Caco-2 (cell line): ENCODE measurements around the gene ZW10. TPM values are rescaled to one million over a fixed set of nuclear protein-coding genes. Genes with fewer than 3 reads are reported as not detected.
"Not testable (repeated sequence)": the region's sequence is repeated elsewhere in the genome, so short reads cannot be mapped to it uniquely, and the experiment has no call there.

Source experiments
- BruUV-seq: library from RNA; stranded (reverse); fragments of 400-500 nt; replicated peaks from 2 replicates; lab custom pipeline; 2021; lab: Mats Ljungman, UMichigan
- CTCF ChIA-PET: fragments of 300-600 bp; sonication (Branson Sonifier 250); formaldehyde crosslinking; loops from one replicate; lab custom pipeline; 2022; ENCODE audit warnings: antibody characterized with exemption; lab: Charles Lee
- POLR2A ChIA-PET: fragments of 300-600 bp; sonication (Branson Sonifier 250); formaldehyde crosslinking; loops from one replicate; lab custom pipeline; 2022; ENCODE audit warnings: antibody characterized with exemption; lab: Charles Lee
- DNase-seq, 2 experiments: peaks; one replicate each; pipeline versions ENCODE4 v3.0.0 to v3.0.0-alpha.2; 2020 to 2022
- H3K27me3 ChIP-seq: replicated peaks from 2 replicates; pipeline ENCODE4 v1.6.0; 2011; ENCODE audit warnings: low read length; ENCODE audit not compliant: control insufficient read depth, insufficient read depth
- H3K36me3 ChIP-seq: 2 replicates; pipeline ENCODE4 v1.5.1; 2011; ENCODE audit warnings: low read length; ENCODE audit not compliant: control insufficient read depth, insufficient read depth
- H3K4me1 ChIP-seq: fragments of 250-450 bp; sonication (Bioruptor Pico); 2 replicates; pipeline ENCODE4 v1.5.1; 2020; ENCODE audit warnings: mild to moderate bottlenecking
- H3K4me3 ChIP-seq: 2 replicates; pipeline ENCODE4 v1.5.1; 2011; ENCODE audit warnings: low read depth, mild to moderate bottlenecking, control low read depth, low read length
- H3K9me3 ChIP-seq: fragments of 250-450 bp; sonication (Bioruptor Pico); 2 replicates; pipeline ENCODE4 v1.5.1; 2020; ENCODE audit warnings: mild to moderate bottlenecking, moderate library complexity
- H3K27ac Mint-ChIP-seq: one replicate; pipeline ENCODE4 v1.8.0; 2022; ENCODE audit warnings: mixed read lengths; ENCODE audit not compliant: unreplicated experiment
- H3K27me3 Mint-ChIP-seq: one replicate; pipeline ENCODE4 v1.8.0; 2022; ENCODE audit warnings: mixed read lengths; ENCODE audit not compliant: insufficient read depth, unreplicated experiment
- H3K36me3 Mint-ChIP-seq: one replicate; pipeline ENCODE4 v1.8.0; 2022; ENCODE audit warnings: mild to moderate bottlenecking, mixed read lengths; ENCODE audit not compliant: insufficient read depth, unreplicated experiment
- H3K4me1 Mint-ChIP-seq: one replicate; pipeline ENCODE4 v1.8.0; 2022; ENCODE audit warnings: low read depth, mixed read lengths; ENCODE audit not compliant: unreplicated experiment
- H3K4me3 Mint-ChIP-seq: one replicate; pipeline ENCODE4 v1.8.0; 2022; ENCODE audit warnings: mild to moderate bottlenecking, moderate library complexity, mixed read lengths; ENCODE audit not compliant: unreplicated experiment
- H3K9me3 Mint-ChIP-seq: one replicate; pipeline ENCODE4 v1.8.0; 2022; ENCODE audit warnings: mixed read lengths; ENCODE audit not compliant: unreplicated experiment
- intact Hi-C: fragments of 100-400 bp; cut with micrococcal nuclease; formaldehyde crosslinking; loops from one replicate; pipeline ENCODE4 v1.10.0; 2022; ENCODE audit not compliant: unreplicated experiment
- total RNA-seq: library from RNA; stranded (reverse); gene quantifications from 2 replicates; pipeline ENCODE4 v1.2.3, GENCODE V29; 2022
- TF ChIP-seq, protein P1 (sequence below), 2 experiments: fragments of 200-600 bp in 1 of 2; IDR thresholded peaks; 1 replicate in 1 of 2; 2 replicates in 1 of 2; pipeline versions ENCODE4 v1.5.1 to v1.8.0; 2011 to 2022; ENCODE audit warnings: antibody characterized with exemption in 1 of 2, control low read depth in 1 of 2, inconsistent platforms in 1 of 2, low read depth in 1 of 2, low read length in 1 of 2, mild to moderate bottlenecking in 1 of 2, moderate library complexity in 1 of 2; ENCODE audit not compliant: insufficient read depth in 1 of 2, severe bottlenecking in 1 of 2, unreplicated experiment in 1 of 2

The ZW10 gene
- total RNA-seq, 1 experiment from 2014 or later = 43.1 TPM

DNA sequence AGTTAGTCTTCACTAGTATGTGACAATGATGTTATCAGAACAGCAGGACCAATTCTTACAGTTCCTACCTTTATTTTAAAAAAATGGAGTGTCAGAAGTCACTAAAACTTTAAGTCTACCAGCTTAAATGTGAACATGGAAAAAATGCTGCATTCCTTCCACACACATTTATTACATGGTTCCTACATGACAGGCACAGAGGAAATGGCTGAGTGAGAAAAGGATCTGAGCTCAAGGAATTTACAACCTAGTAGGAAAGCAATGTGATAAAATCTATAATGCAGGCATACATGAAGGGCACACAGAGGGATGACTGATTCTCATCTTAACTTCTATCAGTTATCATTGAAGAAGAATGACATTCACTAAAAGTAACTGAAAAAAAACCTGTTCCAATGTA is 29.1 kb upstream of the ZW10 start:
- Mint-ChIP-seq H3K4me1 (no peaks in the 10 kb centered on the region), H3K27ac (no peak overlapping the region), H3K27me3 (no peaks in the 10 kb centered on the region), H3K36me3 (peaks cover 68% of the 10 kb centered on the region), H3K9me3 (no peaks in the 10 kb centered on the region), H3K4me3 (no peak overlapping the region)
- Histone ChIP-seq H3K9me3 (no peaks in the 10 kb centered on the region), H3K27me3 (no peaks in the 10 kb centered on the region), H3K4me1 (no peaks in the 10 kb centered on the region), H3K36me3 (peaks cover 5% of the 10 kb centered on the region), H3K4me3 (no peak overlapping the region)
- CTCF ChIA-PET = no interaction called here
- no peak for DNase-seq
- BruUV-seq = no TSS peak
- intact Hi-C loops = no loop called here
- TF ChIP-seq, protein P1, sequence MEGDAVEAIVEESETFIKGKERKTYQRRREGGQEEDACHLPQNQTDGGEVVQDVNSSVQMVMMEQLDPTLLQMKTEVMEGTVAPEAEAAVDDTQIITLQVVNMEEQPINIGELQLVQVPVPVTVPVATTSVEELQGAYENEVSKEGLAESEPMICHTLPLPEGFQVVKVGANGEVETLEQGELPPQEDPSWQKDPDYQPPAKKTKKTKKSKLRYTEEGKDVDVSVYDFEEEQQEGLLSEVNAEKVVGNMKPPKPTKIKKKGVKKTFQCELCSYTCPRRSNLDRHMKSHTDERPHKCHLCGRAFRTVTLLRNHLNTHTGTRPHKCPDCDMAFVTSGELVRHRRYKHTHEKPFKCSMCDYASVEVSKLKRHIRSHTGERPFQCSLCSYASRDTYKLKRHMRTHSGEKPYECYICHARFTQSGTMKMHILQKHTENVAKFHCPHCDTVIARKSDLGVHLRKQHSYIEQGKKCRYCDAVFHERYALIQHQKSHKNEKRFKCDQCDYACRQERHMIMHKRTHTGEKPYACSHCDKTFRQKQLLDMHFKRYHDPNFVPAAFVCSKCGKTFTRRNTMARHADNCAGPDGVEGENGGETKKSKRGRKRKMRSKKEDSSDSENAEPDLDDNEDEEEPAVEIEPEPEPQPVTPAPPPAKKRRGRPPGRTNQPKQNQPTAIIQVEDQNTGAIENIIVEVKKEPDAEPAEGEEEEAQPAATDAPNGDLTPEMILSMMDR (IDR thresholded peaks at IDR 0.05; ENCODE audit: insufficient read depth in 1 of 2, low read depth in 1 of 2, low read length in 1 of 2, severe bottlenecking in 1 of 2, unreplicated experiment in 1 of 2) = no peak
- POLR2A ChIA-PET = no interaction called here

DNA sequence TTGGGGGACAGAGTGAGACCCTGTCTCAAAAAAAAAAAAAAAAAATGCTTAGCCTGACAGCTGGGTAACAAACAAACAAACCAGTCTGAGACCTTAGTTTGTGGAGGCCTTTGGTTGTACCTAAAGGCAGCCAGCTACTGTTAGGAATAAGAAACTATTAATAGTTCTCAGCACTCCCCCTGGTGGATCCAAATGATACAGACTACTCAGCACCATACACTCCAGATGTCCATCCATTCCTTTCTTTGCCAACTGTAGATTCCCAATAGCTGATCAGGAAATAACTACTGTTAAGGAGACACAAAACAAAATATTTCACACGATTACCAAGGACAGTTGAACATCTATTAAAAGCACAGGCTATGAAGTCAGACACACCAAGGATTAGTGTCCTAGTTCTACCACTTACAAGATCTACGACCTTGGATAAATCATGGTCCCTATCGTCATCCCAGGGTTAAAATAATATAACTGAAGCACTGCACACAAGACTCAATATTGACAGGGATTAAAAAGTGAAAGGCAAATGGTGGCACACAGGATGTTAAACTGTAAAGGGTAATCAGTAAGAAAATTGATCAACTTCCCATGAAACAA is 23.3 kb upstream of the ZW10 start:
- no peak overlapping the region for H3K27ac Mint-ChIP-seq
- peak; percentile 48 to 70 for DNase-seq
- CTCF ChIA-PET = interaction anchor here (0.6 to 2.2 kb wide), 18 partner anchors 10 to 1209 kb away, joined by 3 to 30 read pairs (median 4); partner anchors contain the start of gene ZW10
- no peaks in the 10 kb centered on the region for H3K36me3 ChIP-seq
- H3K27me3 ChIP-seq = no peaks in the 10 kb centered on the region
- no peak overlapping the region for H3K4me3 Mint-ChIP-seq
- intact Hi-C loops = loop anchor here (1.0 kb wide), 2 partner anchors 23 to 491 kb away; partner anchors contain the start of gene ZW10
- no peak overlapping the region for H3K4me3 ChIP-seq
- H3K4me1 ChIP-seq = no peaks in the 10 kb centered on the region
- POLR2A ChIA-PET = interaction anchor here (0.6 kb wide), 1 partner anchor 105 kb away, joined by 6 read pairs; no protein-coding TSS in a partner anchor
- no peaks in the 10 kb centered on the region for H3K27me3 Mint-ChIP-seq
- H3K4me1 Mint-ChIP-seq = no peaks in the 10 kb centered on the region
- TF ChIP-seq, protein P1 (IDR thresholded peaks at IDR 0.05; ENCODE audit: insufficient read depth in 1 of 2, low read depth in 1 of 2, low read length in 1 of 2, severe bottlenecking in 1 of 2, unreplicated experiment in 1 of 2) = peak; percentile 79 to 86
- BruUV-seq = no TSS peak
- no peaks in the 10 kb centered on the region for H3K9me3 Mint-ChIP-seq
- peaks cover 36% of the 10 kb centered on the region for H3K36me3 Mint-ChIP-seq
- no peaks in the 10 kb centered on the region for H3K9me3 ChIP-seq

DNA sequence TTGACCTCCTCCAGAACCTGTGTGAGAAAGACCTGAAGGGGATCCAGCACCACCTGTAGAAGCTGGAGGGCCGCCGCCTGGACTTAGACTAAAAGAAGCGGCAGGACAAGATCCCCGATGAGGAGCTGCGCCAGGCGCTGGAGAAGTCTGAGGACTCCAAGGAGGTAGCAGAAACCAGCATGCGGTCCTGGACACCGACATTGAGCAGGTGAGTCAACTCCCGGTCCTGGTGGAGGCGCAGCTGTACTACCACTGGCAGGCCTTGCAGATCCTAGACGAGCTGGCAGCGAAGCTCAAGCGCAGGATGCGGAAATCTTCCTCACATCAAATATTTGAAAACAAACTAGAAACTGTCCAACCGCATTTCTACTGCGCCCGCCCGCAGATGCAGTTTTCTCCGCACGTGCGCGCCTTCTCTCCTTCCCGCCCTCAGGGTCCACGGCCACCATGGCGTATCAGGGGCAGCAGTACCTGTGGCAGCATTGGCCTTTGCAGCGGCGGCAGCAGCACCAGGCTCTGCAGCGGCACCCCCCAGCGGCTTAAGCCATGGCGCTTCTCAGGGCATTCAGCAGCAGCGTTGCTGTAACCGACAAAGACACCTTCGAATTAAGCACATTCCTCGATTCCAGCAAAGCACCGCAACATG is 16.3 kb upstream of the ZW10 start:
- ChIA-PET POLR2A (no interaction called here), CTCF (no interaction called here)
- Mint-ChIP-seq H3K27ac (no peak overlapping the region), H3K4me1 (no peaks in the 10 kb centered on the region), H3K4me3 (no peak overlapping the region), H3K27me3 (peaks cover 11% of the 10 kb centered on the region), H3K9me3 (no peaks in the 10 kb centered on the region), H3K36me3 (peaks cover 5% of the 10 kb centered on the region)
- Histone ChIP-seq H3K9me3 (no peaks in the 10 kb centered on the region), H3K4me1 (no peaks in the 10 kb centered on the region), H3K4me3 (no peak overlapping the region), H3K27me3 (no peaks in the 10 kb centered on the region), H3K36me3 (no peaks in the 10 kb centered on the region)
- intact Hi-C loops = no loop called here
- no peak for DNase-seq
- TF ChIP-seq, protein P1 (IDR thresholded peaks at IDR 0.05; ENCODE audit: insufficient read depth in 1 of 2, low read depth in 1 of 2, low read length in 1 of 2, severe bottlenecking in 1 of 2, unreplicated experiment in 1 of 2) = no peak
- no TSS peak for BruUV-seq

DNA sequence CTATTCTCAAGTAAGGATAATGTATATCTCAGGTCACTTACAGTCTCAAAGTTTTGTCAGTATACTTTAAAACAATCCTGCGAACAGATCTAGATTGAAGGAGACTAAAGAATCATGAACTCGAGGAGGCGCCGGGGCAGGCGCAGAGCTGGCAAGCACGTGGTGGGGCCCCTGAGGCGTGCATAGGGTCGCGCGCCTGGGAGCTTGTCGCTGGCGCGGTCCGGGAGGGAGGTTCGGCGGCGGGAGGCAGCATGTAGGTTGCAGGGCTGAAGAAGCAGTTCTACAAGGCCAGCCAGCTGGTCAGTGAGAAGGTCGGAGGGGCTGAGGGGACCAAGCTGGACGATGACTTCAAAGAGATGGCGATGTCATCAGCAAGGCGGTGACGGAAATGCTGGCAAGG is 15.5 kb upstream of the ZW10 start:
- intact Hi-C loops, H3K4me3 ChIP-seq, BruUV-seq, DNase-seq, H3K9me3 Mint-ChIP-seq, H3K27me3 ChIP-seq, CTCF ChIA-PET, H3K36me3 Mint-ChIP-seq, H3K4me1 Mint-ChIP-seq, H3K4me1 ChIP-seq, POLR2A ChIA-PET, H3K36me3 ChIP-seq, H3K27ac Mint-ChIP-seq, H3K4me3 Mint-ChIP-seq, H3K9me3 ChIP-seq: not testable (repeated sequence)
- H3K27me3 Mint-ChIP-seq = peaks cover 11% of the 10 kb centered on the region
